Activated naive CD4-positive, alpha-beta T cell treated with Interleukin-2 at 50 U/mL for 16 hours (primary cell): ENCODE data around the gene SLC26A9.
"Not testable (repeated sequence)": the region's sequence is repeated elsewhere in the genome, so short reads cannot be mapped to it uniquely, and the experiment has no call there.

Experiments
- DNase-seq: peaks from one replicate; pipeline ENCODE4 v3.0.0-alpha.2; 2020

The SLC26A9 gene

DNA sequence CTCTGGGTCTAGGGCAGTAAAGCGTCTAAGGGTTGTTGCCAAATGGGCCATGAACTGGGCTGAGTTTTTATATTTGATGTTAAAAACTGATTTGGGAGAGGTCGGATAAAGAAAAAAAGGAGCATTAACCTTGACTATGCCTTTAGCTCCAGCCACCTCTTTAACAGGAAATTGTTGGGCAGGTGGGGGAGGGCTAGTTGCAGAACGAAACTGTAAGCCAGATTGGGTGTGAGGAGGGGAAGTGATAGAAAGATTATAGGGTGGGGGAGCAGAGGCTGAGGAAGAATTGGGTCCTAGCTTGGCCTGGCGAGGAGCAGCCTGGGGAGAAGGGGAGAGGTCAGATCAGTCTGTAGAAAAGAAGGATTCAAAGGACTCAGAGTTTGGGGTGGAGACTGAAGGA, 54.2 kb downstream of the SLC26A9 start:
- not testable (repeated sequence) for DNase-seq

DNA sequence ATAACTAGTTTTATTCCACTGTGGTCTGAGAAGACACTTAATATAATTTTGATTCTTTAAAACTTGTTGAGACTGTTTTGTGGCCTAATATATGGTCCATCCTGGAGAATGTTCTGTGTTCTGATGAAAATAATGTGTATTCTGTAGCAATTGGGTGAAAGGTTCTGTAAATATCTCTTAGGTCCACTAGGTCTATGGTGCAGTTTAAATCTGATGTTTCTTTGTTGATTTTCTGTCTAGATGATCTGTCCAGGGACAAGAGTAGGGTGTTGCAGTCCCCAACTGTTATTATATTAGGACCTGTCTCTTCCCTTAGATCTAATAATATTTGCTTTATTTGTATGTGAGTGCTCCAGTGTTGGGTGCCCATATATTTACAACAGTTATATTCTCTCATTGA, 59.5 kb downstream of the SLC26A9 start:
- DNase-seq, result no peak

DNA sequence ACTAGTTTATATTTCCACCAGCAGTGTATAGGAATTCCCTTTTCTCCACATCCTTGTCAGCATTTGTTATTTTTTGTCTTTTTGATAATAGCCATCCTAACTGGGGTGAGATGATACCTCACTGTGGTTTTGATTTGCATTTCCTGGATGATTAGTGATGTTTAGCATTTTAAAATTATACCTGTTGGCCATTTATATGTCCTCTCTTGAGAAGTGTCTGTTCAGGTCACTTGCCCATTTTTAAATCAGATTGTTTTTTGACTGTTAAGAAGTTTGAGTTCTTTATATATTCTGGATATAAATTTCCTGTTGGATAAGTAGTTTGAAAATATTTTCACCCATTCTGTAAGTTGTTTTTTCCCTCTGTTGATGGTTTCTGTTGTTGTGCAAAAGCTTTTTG, 62.3 kb downstream of the SLC26A9 start:
- no peak for DNase-seq

DNA sequence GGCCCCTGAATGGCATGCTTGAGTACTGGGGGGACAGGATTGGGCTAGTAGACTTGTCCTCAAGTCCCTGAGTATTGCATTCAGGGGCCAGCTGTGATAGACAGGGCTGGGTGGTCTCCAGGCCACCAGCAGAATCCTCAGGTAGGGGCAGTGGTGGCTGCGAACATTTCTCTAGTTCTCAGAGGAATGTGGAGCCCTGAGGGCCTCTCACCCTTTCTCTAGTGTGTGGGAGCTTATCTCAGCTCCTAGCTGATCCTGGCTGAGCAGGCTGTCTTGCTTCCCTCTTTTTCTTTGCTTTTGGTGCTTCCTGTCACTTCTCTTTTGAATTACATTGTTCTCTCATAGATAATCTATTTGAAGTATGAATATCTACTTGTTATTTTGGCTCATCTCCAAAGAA, 63.3 kb downstream of the SLC26A9 start:
- DNase-seq, result no peak

DNA sequence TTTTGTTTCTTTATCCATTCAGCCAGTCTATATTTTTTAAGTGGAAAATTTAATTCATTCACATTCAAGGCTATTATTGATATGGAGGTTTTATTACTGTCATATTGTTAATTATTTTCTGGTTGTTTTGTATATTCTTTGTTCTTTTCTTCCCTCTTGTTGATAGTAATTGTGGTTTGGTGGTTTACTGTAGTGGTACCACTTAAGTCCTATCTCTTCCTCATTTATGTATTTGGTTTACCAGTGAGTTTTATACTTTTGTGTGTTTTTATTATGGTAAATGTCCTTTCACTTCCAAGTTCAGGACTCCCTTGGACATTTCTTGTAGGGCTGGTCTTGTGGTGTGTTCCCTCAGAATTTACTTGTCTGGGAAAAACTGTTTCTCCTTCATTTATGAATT, 65.2 kb downstream of the SLC26A9 start:
- DNase-seq, result no peak

DNA sequence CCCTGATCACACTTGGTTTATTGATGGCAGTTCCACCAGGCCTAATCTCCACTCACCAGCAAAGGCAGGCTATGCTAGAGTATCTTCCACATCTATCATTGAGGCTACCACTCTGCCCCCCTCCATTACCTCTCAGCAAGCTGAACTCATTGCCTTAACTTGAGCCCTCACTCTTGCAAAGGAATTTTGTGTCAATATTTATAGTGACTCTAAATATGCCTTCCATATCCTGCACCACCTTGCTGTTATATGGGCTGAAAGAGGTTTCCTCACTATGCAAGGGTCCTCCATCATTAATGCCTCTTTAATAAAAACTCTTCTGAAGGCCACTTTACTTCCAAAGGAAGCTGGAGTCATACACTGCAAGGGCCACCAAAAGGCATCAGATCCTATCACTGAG, 70.1 kb downstream of the SLC26A9 start:
- DNase-seq, result not testable (repeated sequence)

DNA sequence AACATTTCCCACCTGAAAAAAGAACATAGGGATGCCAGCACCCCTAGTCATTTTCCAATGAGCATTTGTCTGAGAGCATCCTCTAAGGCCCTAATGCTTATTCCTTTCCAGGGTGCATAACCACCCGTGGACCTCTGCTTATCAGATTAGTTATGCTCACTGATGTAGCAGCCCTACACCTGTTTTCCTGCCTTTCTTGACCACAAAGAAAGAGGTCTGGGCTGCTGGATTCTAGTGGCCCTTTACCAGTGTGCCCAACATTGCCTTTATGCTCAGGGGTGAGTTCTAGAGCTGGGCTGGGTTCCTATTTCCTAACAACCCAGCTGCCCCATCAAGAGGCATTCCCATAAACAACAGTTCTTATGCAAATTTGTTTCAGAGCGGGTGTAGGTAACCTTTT, 73.0 kb downstream of the SLC26A9 start:
- no peak for DNase-seq
